ENCODE data around the gene SUSD1. TPM values are rescaled to one million over a fixed set of nuclear protein-coding genes. Genes with fewer than 3 reads are reported as not detected.

Gene SUSD1
- total and polyA plus RNA-seq, 2 of the 13 experiments (the other 11 are each of a cell fraction or from before 2014, with no cell fraction given): 25.9 to 32.3 TPM

GRCh38 chr9:112174965-112175795 is at the start of gene SUSD1 (continued):
- no peak for TF ChIP-seq ZFP62 (CRISPR knock-in tag; IDR thresholded peaks at IDR 0.05)
- TF ChIP-seq ZNF800 (CRISPR knock-in tag; IDR thresholded peaks at IDR 0.05): 0 out of 2 replicates have a peak, but pooled peaks have one; percentile 17
- TF ChIP-seq, protein P1, sequence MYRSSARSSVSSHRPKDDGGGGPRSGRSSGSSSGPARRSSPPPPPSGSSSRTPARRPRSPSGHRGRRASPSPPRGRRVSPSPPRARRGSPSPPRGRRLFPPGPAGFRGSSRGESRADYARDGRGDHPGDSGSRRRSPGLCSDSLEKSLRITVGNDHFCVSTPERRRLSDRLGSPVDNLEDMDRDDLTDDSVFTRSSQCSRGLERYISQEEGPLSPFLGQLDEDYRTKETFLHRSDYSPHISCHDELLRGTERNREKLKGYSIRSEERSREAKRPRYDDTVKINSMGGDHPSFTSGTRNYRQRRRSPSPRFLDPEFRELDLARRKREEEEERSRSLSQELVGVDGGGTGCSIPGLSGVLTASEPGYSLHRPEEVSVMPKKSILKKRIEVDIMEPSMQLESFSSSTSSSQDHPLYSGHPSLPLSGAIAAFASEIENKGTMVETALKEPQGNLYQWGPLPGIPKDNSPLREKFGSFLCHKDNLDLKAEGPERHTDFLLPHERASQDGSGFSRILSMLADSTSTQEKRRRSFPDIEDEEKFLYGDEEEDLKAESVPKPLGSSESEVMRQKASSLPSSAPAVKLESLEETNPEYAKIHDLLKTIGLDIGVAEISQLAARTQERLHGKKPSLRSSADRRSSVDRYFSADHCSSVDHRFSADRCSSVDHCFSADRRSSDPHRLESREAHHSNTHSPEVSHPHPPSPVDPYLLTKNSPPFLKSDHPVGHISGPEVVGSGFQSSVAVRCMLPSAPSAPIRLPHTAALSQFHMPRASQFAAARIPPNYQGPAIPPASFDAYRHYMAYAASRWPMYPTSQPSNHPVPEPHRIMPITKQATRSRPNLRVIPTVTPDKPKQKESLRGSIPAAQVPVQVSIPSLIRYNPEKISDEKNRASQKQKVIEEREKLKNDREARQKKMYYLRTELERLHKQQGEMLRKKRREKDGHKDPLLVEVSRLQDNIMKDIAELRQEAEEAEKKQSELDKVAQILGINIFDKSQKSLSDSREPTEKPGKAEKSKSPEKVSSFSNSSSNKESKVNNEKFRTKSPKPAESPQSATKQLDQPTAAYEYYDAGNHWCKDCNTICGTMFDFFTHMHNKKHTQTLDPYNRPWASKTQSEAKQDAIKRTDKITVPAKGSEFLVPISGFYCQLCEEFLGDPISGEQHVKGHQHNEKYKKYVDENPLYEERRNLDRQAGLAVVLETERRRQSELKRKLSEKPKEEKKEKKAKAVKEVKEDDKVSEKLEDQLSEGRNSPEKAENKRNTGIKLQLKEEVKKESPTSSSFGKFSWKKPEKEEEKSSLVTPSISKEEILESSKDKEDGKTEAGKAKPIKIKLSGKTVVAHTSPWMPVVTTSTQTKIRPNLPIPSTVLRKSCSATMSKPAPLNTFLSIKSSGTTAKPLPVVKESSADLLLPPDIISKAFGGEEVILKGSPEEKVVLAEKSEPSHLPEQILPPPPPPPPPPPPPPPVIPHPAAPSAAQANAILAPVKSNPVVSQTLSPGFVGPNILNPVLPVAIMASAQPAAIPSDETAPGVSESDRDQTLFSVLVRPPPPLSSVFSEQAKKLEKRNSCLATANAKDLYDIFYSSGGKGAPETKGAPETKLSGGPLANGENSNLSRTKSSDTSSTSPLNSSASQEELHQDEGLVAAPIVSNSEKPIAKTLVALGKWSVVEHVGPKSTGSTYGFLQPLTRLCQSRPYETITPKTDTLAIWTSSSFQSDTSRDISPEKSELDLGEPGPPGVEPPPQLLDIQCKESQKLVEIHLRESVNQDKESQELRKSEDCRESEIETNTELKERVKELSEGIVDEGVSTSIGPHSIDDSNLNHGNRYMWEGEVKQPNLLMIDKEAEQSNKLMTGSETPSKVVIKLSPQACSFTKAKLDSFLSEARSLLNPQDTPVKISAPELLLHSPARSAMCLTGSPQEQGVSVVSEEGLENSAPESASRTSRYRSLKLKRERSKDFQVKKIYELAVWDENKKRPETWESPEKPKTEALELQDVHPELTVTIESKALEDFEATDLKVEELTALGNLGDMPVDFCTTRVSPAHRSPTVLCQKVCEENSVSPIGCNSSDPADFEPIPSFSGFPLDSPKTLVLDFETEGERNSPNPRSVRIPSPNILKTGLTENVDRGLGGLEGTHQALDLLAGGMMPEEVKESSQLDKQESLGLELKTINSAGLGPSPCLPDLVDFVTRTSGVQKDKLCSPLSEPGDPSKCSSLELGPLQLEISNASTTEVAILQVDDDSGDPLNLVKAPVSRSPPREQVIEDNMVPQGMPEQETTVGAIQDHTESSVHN (CRISPR knock-in tag; IDR thresholded peaks at IDR 0.05): no peak
- 0 out of 2 replicates have a peak, but pooled peaks have one; percentile 23 for TF ChIP-seq ZSCAN20 (CRISPR knock-in tag; IDR thresholded peaks at IDR 0.05; ENCODE audit: borderline replicate concordance)
- TF ChIP-seq PBX2 (CRISPR knock-in tag; IDR thresholded peaks at IDR 0.05): no peak
- TF ChIP-seq DNMT1 (CRISPR knock-in tag; IDR thresholded peaks at IDR 0.05): no peak
- no peak for TF ChIP-seq ZNF746 (CRISPR knock-in tag; IDR thresholded peaks at IDR 0.05)
- 0 out of 2 replicates have a peak, but pooled peaks have one; percentile 23 for TF ChIP-seq HNF1B (CRISPR knock-in tag; IDR thresholded peaks at IDR 0.05)
- no peak for TF ChIP-seq ZBTB21 (CRISPR knock-in tag; IDR thresholded peaks at IDR 0.05)
- TF ChIP-seq, protein P2, sequence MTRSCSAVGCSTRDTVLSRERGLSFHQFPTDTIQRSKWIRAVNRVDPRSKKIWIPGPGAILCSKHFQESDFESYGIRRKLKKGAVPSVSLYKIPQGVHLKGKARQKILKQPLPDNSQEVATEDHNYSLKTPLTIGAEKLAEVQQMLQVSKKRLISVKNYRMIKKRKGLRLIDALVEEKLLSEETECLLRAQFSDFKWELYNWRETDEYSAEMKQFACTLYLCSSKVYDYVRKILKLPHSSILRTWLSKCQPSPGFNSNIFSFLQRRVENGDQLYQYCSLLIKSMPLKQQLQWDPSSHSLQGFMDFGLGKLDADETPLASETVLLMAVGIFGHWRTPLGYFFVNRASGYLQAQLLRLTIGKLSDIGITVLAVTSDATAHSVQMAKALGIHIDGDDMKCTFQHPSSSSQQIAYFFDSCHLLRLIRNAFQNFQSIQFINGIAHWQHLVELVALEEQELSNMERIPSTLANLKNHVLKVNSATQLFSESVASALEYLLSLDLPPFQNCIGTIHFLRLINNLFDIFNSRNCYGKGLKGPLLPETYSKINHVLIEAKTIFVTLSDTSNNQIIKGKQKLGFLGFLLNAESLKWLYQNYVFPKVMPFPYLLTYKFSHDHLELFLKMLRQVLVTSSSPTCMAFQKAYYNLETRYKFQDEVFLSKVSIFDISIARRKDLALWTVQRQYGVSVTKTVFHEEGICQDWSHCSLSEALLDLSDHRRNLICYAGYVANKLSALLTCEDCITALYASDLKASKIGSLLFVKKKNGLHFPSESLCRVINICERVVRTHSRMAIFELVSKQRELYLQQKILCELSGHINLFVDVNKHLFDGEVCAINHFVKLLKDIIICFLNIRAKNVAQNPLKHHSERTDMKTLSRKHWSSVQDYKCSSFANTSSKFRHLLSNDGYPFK (CRISPR knock-in tag; IDR thresholded peaks at IDR 0.05; ENCODE audit: borderline replicate concordance): no peak
- no peak for TF ChIP-seq ELF4 (CRISPR knock-in tag; IDR thresholded peaks at IDR 0.05; ENCODE audit: borderline replicate concordance)

Data from HepG2 (cell line).